K562 (cell line): ENCODE results near the gene TCF19. TPM values are rescaled to one million over a fixed set of nuclear protein-coding genes. Genes with fewer than 3 reads are reported as not detected.
A peak's percentile ranks its signal among the peaks of the same experiment; 100 is the strongest.

ENCODE experiments used
- ATAC-seq: fragments of 200-7000 bp; cut with Tn5 transposase; 3 replicates; pipeline ENCODE4 v1.9.1; 2020; ENCODE audit warnings: moderate library complexity
- BruUV-seq: library from RNA; stranded (reverse); fragments of 400-500 nt; replicated peaks from 2 replicates; lab custom pipeline; 2021; lab: Mats Ljungman, UMichigan
- CTCF ChIA-PET: fragments of 300-600 bp; formaldehyde crosslinking; extraction: SDS; loops from one replicate; lab custom pipeline; 2021; ENCODE audit warnings: low intra/inter-chr PET ratio; lab: Yijun Ruan, JAX
- POLR2A ChIA-PET: fragments of 300-600, 350-650 bp; sonication (Branson Sonifier 250); formaldehyde crosslinking; extraction: SDS; loops from one replicate; lab custom pipeline; 2021; ENCODE audit warnings: antibody characterized with exemption, inconsistent platforms; lab: Yijun Ruan, JAX
- DNase-seq, 4 experiments: peaks; one replicate each; pipeline versions ENCODE4 v3.0.0 to v3.0.0-alpha.2; 2011 to 2018; ENCODE audit warnings: low spot score in 3 of 4, mixed read lengths in 3 of 4; ENCODE audit errors: extremely low read depth in 1 of 4
- FAIRE-seq: peaks from 2 replicates; lab custom pipeline; 2011; peaks lifted over from hg19 to GRCh38; lab: Jason Lieb, UNC
- H2AFZ ChIP-seq: 2 replicates; pipeline ENCODE4 v1.6.0; 2011; ENCODE audit warnings: low read depth, low read length, control low read depth, inconsistent platforms
- H3K27ac ChIP-seq: fragments of 200-600 bp; 3 replicates; pipeline ENCODE4 v1.8.0; 2011; ENCODE audit warnings: low read depth, mild to moderate bottlenecking, control low read depth, inconsistent platforms, low read length, moderate library complexity, mixed read lengths; ENCODE audit errors: extremely low read depth
- H3K27me3 ChIP-seq, 2 experiments: fragments of 300-600 bp in 1 of 2; 2 replicates in 1 of 2; 3 replicates in 1 of 2; pipeline versions ENCODE4 v1.6.0 to v1.8.0; 2011; ENCODE audit warnings: inconsistent platforms in 2 of 2, low read length in 2 of 2, mild to moderate bottlenecking in 1 of 2, mixed read lengths in 1 of 2, moderate library complexity in 1 of 2; ENCODE audit not compliant: control insufficient read depth in 2 of 2, insufficient read depth in 2 of 2
- H3K36me3 ChIP-seq: fragments of 300-600 bp; 3 replicates; pipeline ENCODE4 v1.8.0; 2011; ENCODE audit warnings: mild to moderate bottlenecking, low read length, inconsistent platforms; ENCODE audit not compliant: control insufficient read depth, insufficient read depth
- H3K4me1 ChIP-seq, 2 experiments: fragments of 200-600 bp in 1 of 2; replicated peaks in 1 of 2; 2 replicates in 1 of 2; 3 replicates in 1 of 2; pipeline versions ENCODE4 v1.5.1 to v1.8.0; 2011; ENCODE audit warnings: inconsistent platforms in 2 of 2, low read length in 2 of 2, mild to moderate bottlenecking in 1 of 2, mixed read lengths in 1 of 2, moderate library complexity in 1 of 2; ENCODE audit not compliant: control insufficient read depth in 2 of 2, insufficient read depth in 2 of 2
- H3K4me2 ChIP-seq: 2 replicates; pipeline ENCODE4 v1.6.1; 2011; ENCODE audit warnings: low read length, control low read depth, inconsistent platforms, mixed read lengths; ENCODE audit not compliant: insufficient read depth
- H3K4me3 ChIP-seq: fragments of 200-600 bp; sonication (generic), shearing (Covaris generic); 2 replicates; pipeline ENCODE4 v1.5.1; 2016; ENCODE audit warnings: control low read depth, inconsistent platforms
- H3K79me2 ChIP-seq: fragments of 200-600 bp; 3 replicates; pipeline ENCODE4 v1.8.0; 2011; ENCODE audit warnings: low read length, inconsistent platforms; ENCODE audit not compliant: control insufficient read depth, insufficient read depth
- H3K9ac ChIP-seq, 2 experiments: 2 replicates each; pipeline versions ENCODE4 v1.6.0 to v1.6.1; 2011; ENCODE audit warnings: low read depth in 2 of 2, low read length in 2 of 2, control low read depth in 1 of 2, inconsistent platforms in 1 of 2, mild to moderate bottlenecking in 1 of 2, mixed read lengths in 1 of 2; ENCODE audit not compliant: insufficient read depth in 1 of 2
- H3K9me1 ChIP-seq: one replicate; pipeline ENCODE4 v1.6.0; 2011; ENCODE audit warnings: inconsistent platforms, mild to moderate bottlenecking, low read length, moderate library complexity; ENCODE audit not compliant: control insufficient read depth, insufficient read depth
- H3K9me3 ChIP-seq: replicated peaks from 2 replicates; pipeline ENCODE4 v1.5.1; 2011; ENCODE audit warnings: low read depth, low read length, inconsistent platforms; ENCODE audit not compliant: control insufficient read depth, insufficient read depth
- H4K20me1 ChIP-seq: replicated peaks from 2 replicates; pipeline ENCODE4 v1.6.1; 2011; ENCODE audit warnings: low read length, inconsistent platforms, mixed read lengths; ENCODE audit not compliant: control insufficient read depth, insufficient read depth
- ARID1B ChIP-seq: fragments of 450-650 bp; IDR thresholded peaks from 2 replicates; pipeline ENCODE4 v1.6.1; 2016; ENCODE audit warnings: antibody characterized with exemption, mild to moderate bottlenecking, inconsistent platforms
- L3MBTL2 ChIP-seq: fragments of 450-650 bp; IDR thresholded peaks from 2 replicates; pipeline ENCODE4 v1.6.1; 2016; ENCODE audit warnings: mild to moderate bottlenecking, moderate library complexity
- MEF2A ChIP-seq: IDR thresholded peaks from 2 replicates; pipeline ENCODE4 v1.6.1; 2011; ENCODE audit warnings: low read depth, mild to moderate bottlenecking, low read length, moderate library complexity; ENCODE audit not compliant: control insufficient read depth
- NFRKB ChIP-seq: fragments of 450-650 bp; IDR thresholded peaks from 2 replicates; pipeline ENCODE4 v1.6.1; 2016; ENCODE audit warnings: low read depth
- NUFIP1 ChIP-seq: fragments of 450-650 bp; IDR thresholded peaks from 2 replicates; pipeline ENCODE4 v1.6.1; 2018; ENCODE audit not compliant: partially characterized antibody
- RFX7 ChIP-seq: fragments of 250-450 bp; sonication (Bioruptor Pico); IDR thresholded peaks from 2 replicates; pipeline ENCODE4 v1.5.1; 2021; ENCODE audit warnings: mild to moderate bottlenecking
- STAG1 ChIP-seq: sonication (generic); formaldehyde crosslinking; IDR thresholded peaks from 2 replicates; pipeline ENCODE4 v1.5.0; 2020; ENCODE audit warnings: missing genetic modification reagents, borderline replicate concordance
- UBTF ChIP-seq, 2 experiments: IDR thresholded peaks; 2 replicates each; pipeline ENCODE4 v1.6.1; 2012; ENCODE audit warnings: improper control_type of control experiment in 2 of 2, low read depth in 2 of 2, low read length in 2 of 2, borderline replicate concordance in 1 of 2
- WGBS: fragments of 100-300 bp; shearing (Covaris generic); methylation state at CpG from one replicate; pipeline ENCODE4 v1.1.6; 2016; ENCODE audit warnings: low coverage, mixed read lengths; ENCODE audit not compliant: insufficient coverage; ENCODE audit errors: missing lambda C conversion rate; 5-methylcytosine and 5-hydroxymethylcytosine counted together
- in situ Hi-C: fragments of 300-500 bp; cut with MboI; formaldehyde crosslinking; loops from 4 replicates; pipeline ENCODE4 v1.15.0; 2018; ENCODE audit warnings: inconsistent platforms, mixed read lengths
- intact Hi-C: fragments of 100-400 bp; cut with micrococcal nuclease; formaldehyde crosslinking; loops from 2 replicates; pipeline ENCODE4 v1.14.2; 2022
- polyA plus RNA-seq, 8 experiments: library from polyadenylated mRNA; depleted of rRNA in 4 of 8; stranded (reverse) in 5 of 8; unstranded in 3 of 8; fragments of >200 nt; fragmentation: Nextera tagmentation in 2 of 8; fragmentation: Illumina TruSeq in 1 of 8; extraction: Ambion mirVana in 2 of 8; extraction: Trizol in 1 of 8; gene quantifications; 2 replicates each; pipeline versions ENCODE4 v1.2.1 to v1.2.3, GENCODE V29; 2011 to 2014; ENCODE audit warnings: inconsistent platforms in 1 of 8, missing spikeins in 1 of 8
- total RNA-seq, 7 experiments: library from RNA; depleted of rRNA in 6 of 7; stranded (reverse); fragments of >200 nt in 6 of 7; fragmentation: Illumina TruSeq in 2 of 7; extraction: Trizol in 2 of 7; gene quantifications; 2 replicates each; pipeline versions ENCODE4 v1.2.1 to v1.2.3, GENCODE V29; 2011 to 2021; ENCODE audit warnings: low replicate concordance in 1 of 7
- TF ChIP-seq, protein P1 (sequence below): sonication (generic); formaldehyde crosslinking; IDR thresholded peaks from 2 replicates; pipeline ENCODE4 v1.9.0; 2022; ENCODE audit warnings: mild to moderate bottlenecking, missing genetic modification reagents
- TF ChIP-seq, protein P2 (sequence below), 2 experiments: fragments of 450-650 bp in 1 of 2; sonication (generic) in 1 of 2; formaldehyde crosslinking in 1 of 2; IDR thresholded peaks; 2 replicates each; pipeline versions ENCODE4 v1.7.1 to v1.9.0; 2016 to 2022; ENCODE audit warnings: inconsistent platforms in 1 of 2, mild to moderate bottlenecking in 1 of 2, missing genetic modification reagents in 1 of 2

The TCF19 gene
- total and polyA plus RNA-seq, 9 of the 15 experiments (the other 6 are each of a cell fraction or from before 2014, with no cell fraction given), result 4.2 to 42.5 (median 25.7) TPM

DNA sequence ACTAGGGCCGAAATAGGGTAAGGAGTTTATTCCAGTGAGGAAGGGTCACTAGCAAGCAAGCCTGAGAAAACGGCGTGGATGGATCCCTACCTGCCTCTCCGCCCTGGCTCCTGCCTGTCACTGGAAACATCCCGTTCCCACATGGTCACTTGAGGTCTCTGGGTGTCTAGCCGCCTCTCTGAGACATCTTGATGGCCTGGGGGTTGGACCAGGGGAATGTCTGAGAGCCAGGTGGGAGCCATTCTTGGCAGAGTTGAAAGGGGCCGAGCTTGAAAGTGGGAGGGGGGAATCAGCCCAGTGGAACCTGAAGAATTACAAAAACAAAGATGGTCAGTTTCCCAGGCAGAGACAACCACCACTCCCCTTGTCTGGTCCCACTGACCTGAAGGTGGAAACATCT is 1.7 kb upstream of the TCF19 start:
- BruUV-seq, result no TSS peak
- H4K20me1 ChIP-seq, result no peaks in the 10 kb centered on the region
- no peak overlapping the region for H3K27ac ChIP-seq
- CTCF ChIA-PET, result no interaction called here
- no peak overlapping the region; the same call in 1 of the 2 replicates for H3K4me2 ChIP-seq
- ATAC-seq (no peak), DNase-seq (no peak), FAIRE-seq (no peak)
- WGBS, result 90% methylated on average over 7 of the region's 7 CpGs
- H3K9me3 ChIP-seq, result no peaks in the 10 kb centered on the region
- H3K79me2 ChIP-seq, result peaks cover 24% of the 10 kb centered on the region; the same call in 2 of the 3 replicates
- peaks cover 17 to 25% of the 10 kb centered on the region in 2 experiments; a peak in 4 of 5 replicates for H3K4me1 ChIP-seq
- in situ Hi-C loops, result no loop called here
- H3K27me3 ChIP-seq, result no peaks in the 10 kb centered on the region
- no peaks in the 10 kb centered on the region for H3K9me1 ChIP-seq
- H3K9ac ChIP-seq, result peak overlapping the region; percentile 71 to 81
- no peak overlapping the region; the same call in 1 of the 2 replicates for H3K4me3 ChIP-seq
- POLR2A ChIA-PET, result interaction anchor here (1.3 to 1.9 kb wide), 3 partner anchors 12 to 33 kb away, joined by 4 to 6 read pairs (median 6); no protein-coding TSS in a partner anchor
- no peak overlapping the region for H2AFZ ChIP-seq
- intact Hi-C loops, result no loop called here
- peaks cover 35% of the 10 kb centered on the region; the same call in 2 of the 3 replicates for H3K36me3 ChIP-seq
- TF ChIP-seq STAG1 (CRISPR knock-in tag) (no peak), MEF2A (no peak), NFRKB (no peak), RFX7 (CRISPR knock-in tag) (no peak), ARID1B (no peak), NUFIP1 (no peak), UBTF (IDR thresholded peaks at IDR 0.05; ENCODE audit: borderline replicate concordance in 1 of 2, low read depth in 2 of 2, low read length in 2 of 2) (no peak), L3MBTL2 (no peak)
- TF ChIP-seq, protein P1, sequence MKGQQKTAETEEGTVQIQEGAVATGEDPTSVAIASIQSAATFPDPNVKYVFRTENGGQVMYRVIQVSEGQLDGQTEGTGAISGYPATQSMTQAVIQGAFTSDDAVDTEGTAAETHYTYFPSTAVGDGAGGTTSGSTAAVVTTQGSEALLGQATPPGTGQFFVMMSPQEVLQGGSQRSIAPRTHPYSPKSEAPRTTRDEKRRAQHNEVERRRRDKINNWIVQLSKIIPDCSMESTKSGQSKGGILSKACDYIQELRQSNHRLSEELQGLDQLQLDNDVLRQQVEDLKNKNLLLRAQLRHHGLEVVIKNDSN (CRISPR knock-in tag), result no peak
- TF ChIP-seq, protein P2, sequence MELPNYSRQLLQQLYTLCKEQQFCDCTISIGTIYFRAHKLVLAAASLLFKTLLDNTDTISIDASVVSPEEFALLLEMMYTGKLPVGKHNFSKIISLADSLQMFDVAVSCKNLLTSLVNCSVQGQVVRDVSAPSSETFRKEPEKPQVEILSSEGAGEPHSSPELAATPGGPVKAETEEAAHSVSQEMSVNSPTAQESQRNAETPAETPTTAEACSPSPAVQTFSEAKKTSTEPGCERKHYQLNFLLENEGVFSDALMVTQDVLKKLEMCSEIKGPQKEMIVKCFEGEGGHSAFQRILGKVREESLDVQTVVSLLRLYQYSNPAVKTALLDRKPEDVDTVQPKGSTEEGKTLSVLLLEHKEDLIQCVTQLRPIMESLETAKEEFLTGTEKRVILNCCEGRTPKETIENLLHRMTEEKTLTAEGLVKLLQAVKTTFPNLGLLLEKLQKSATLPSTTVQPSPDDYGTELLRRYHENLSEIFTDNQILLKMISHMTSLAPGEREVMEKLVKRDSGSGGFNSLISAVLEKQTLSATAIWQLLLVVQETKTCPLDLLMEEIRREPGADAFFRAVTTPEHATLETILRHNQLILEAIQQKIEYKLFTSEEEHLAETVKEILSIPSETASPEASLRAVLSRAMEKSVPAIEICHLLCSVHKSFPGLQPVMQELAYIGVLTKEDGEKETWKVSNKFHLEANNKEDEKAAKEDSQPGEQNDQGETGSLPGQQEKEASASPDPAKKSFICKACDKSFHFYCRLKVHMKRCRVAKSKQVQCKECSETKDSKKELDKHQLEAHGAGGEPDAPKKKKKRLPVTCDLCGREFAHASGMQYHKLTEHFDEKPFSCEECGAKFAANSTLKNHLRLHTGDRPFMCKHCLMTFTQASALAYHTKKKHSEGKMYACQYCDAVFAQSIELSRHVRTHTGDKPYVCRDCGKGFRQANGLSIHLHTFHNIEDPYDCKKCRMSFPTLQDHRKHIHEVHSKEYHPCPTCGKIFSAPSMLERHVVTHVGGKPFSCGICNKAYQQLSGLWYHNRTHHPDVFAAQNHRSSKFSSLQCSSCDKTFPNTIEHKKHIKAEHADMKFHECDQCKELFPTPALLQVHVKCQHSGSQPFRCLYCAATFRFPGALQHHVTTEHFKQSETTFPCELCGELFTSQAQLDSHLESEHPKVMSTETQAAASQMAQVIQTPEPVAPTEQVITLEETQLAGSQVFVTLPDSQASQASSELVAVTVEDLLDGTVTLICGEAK (IDR thresholded peaks at IDR 0.05), result no peak
- TF ChIP-seq, protein P2 (CRISPR knock-in tag; IDR thresholded peaks at IDR 0.05), result no peak
